Measurements from ENCODE around the gene HACE1. TPM values are rescaled to one million over a fixed set of nuclear protein-coding genes. Genes with fewer than 3 reads are reported as not detected.

HACE1 gene
- total RNA-seq, 2 experiments from 2014 or later, result 7.4 to 8.2 TPM

- Histone ChIP-seq H3K9me3 (ENCODE audit: control insufficient read depth in 1 of 2, insufficient read depth in 1 of 2, low read length in 2 of 2) (peaks cover 0 to 7% of the 10 kb centered on the region in 2 experiments), H3K4me3 (ENCODE audit: low read length) (no peak overlapping the region), H3K4me1 (ENCODE audit: insufficient read depth, low read length) (no peaks in the 10 kb centered on the region), H3K36me3 (ENCODE audit: insufficient read depth, low read length) (peaks cover 2% of the 10 kb centered on the region), H3K27me3 (ENCODE audit: control insufficient read depth in 1 of 2, insufficient read depth in 2 of 2, low read length in 2 of 2) (no peaks in the 10 kb centered on the region), H3K27ac (ENCODE audit: low read depth in 1 of 2, low read length in 2 of 2) (no peak overlapping the region)
- Mint-ChIP-seq H3K4me3 (no peak overlapping the region), H3K4me1 (ENCODE audit: low read depth) (peaks cover 3% of the 10 kb centered on the region), H3K27ac (no peak overlapping the region), H3K27me3 (no peaks in the 10 kb centered on the region), H3K9me3 (peaks cover 4% of the 10 kb centered on the region), H3K36me3 (ENCODE audit: low read depth) (peaks cover 64% of the 10 kb centered on the region)
- ChIA-PET POLR2A (no interaction called here), CTCF (interaction anchor here (0.6 kb wide), 1 partner anchor 10 kb away, joined by 3 read pairs; no protein-coding TSS in a partner anchor)
- intact Hi-C loops (cut with DNase I, micrococcal nuclease), result no loop called here
- DNase-seq (no peak), ATAC-seq (ENCODE audit: poor library complexity) (no peak)
- TF ChIP-seq, protein P1, sequence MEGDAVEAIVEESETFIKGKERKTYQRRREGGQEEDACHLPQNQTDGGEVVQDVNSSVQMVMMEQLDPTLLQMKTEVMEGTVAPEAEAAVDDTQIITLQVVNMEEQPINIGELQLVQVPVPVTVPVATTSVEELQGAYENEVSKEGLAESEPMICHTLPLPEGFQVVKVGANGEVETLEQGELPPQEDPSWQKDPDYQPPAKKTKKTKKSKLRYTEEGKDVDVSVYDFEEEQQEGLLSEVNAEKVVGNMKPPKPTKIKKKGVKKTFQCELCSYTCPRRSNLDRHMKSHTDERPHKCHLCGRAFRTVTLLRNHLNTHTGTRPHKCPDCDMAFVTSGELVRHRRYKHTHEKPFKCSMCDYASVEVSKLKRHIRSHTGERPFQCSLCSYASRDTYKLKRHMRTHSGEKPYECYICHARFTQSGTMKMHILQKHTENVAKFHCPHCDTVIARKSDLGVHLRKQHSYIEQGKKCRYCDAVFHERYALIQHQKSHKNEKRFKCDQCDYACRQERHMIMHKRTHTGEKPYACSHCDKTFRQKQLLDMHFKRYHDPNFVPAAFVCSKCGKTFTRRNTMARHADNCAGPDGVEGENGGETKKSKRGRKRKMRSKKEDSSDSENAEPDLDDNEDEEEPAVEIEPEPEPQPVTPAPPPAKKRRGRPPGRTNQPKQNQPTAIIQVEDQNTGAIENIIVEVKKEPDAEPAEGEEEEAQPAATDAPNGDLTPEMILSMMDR (IDR thresholded peaks at IDR 0.05), result no peak
These were observed 60.5 kb downstream of the HACE1 start for GRCh38 chr6:104799134-104799657.

DNA sequence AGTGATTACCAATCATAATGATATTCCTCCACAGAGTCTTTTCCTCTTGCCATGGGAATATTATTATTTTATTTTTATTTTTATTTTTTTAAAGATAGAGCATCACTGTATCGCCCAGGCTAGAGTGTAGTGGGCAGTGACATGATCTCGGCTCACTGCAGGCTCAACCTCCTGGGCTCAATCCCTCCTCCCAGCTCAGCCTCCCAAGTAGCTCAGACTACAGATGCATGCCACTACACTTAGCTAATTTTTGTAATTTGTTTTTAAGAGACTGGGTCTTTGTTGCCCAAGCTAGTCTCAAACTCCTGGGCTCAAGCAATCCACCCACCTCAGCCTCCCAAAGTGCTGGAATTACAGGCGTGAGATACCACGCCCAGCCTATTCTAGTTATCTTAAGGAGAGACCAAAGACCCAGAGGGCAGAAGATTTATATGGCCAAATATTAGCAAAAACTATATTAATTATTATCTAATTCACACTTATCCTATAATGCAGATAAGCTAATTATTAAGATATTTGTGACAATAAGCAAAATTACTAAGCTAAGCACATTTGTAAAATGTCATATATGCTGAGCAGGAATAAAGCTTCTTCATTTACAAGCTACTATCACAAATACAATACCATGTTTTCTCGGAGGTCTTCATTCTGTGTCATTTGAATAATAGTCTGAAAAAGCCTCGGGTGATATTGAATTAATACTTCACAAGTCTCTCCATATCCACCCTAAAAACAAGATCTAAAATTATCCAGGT, 63.5 kb downstream of the HACE1 start:
- Mint-ChIP-seq H3K36me3 (ENCODE audit: low read depth) (peaks cover 57% of the 10 kb centered on the region), H3K27me3 (no peaks in the 10 kb centered on the region), H3K4me3 (no peak overlapping the region), H3K9me3 (no peaks in the 10 kb centered on the region), H3K4me1 (ENCODE audit: low read depth) (no peaks in the 10 kb centered on the region), H3K27ac (no peak overlapping the region)
- no peak for DNase-seq
- ChIA-PET CTCF (no interaction called here), POLR2A (no interaction called here)
- intact Hi-C loops (cut with DNase I, micrococcal nuclease), result no loop called here
- ATAC-seq (ENCODE audit: poor library complexity), result no peak
- TF ChIP-seq, protein P1 (IDR thresholded peaks at IDR 0.05), result no peak
- Histone ChIP-seq H3K27me3 (ENCODE audit: control insufficient read depth in 1 of 2, insufficient read depth in 2 of 2, low read length in 2 of 2) (no peaks in the 10 kb centered on the region), H3K4me3 (ENCODE audit: low read length) (no peak overlapping the region), H3K4me1 (ENCODE audit: insufficient read depth, low read length) (no peaks in the 10 kb centered on the region), H3K27ac (ENCODE audit: low read depth in 1 of 2, low read length in 2 of 2) (no peak overlapping the region), H3K9me3 (ENCODE audit: control insufficient read depth in 1 of 2, insufficient read depth in 1 of 2, low read length in 2 of 2) (peaks cover 0 to 7% of the 10 kb centered on the region in 2 experiments), H3K36me3 (ENCODE audit: insufficient read depth, low read length) (peaks cover 2% of the 10 kb centered on the region)

DNA sequence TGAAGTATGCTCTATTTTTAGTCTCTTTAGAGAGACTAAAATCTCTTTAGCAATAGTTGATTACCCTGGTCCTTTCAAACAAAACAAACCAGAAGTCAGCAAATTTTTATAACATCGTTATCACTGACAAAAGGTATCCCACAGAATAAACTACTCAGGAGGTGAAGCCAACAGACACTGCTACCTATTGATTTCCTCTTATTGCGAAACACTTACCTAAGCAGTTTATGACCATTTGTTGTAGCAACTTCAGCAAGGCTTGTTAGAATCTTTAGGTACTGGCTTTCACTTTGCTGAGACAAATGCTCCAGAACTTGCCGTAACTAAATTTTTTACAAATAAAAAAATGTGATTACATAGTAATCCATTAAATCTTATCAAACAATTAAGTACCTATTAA, 64.4 kb downstream of the HACE1 start:
- Histone ChIP-seq H3K9me3 (ENCODE audit: control insufficient read depth in 1 of 2, insufficient read depth in 1 of 2, low read length in 2 of 2) (peaks cover 0 to 7% of the 10 kb centered on the region in 2 experiments), H3K27me3 (ENCODE audit: control insufficient read depth in 1 of 2, insufficient read depth in 2 of 2, low read length in 2 of 2) (no peaks in the 10 kb centered on the region), H3K36me3 (ENCODE audit: insufficient read depth, low read length) (peaks cover 2% of the 10 kb centered on the region), H3K27ac (ENCODE audit: low read depth in 1 of 2, low read length in 2 of 2) (no peak overlapping the region), H3K4me3 (ENCODE audit: low read length) (no peak overlapping the region), H3K4me1 (ENCODE audit: insufficient read depth, low read length) (no peaks in the 10 kb centered on the region)
- ChIA-PET CTCF (no interaction called here), POLR2A (no interaction called here)
- Mint-ChIP-seq H3K4me3 (no peak overlapping the region), H3K36me3 (ENCODE audit: low read depth) (peaks cover 49% of the 10 kb centered on the region), H3K27ac (no peak overlapping the region), H3K27me3 (no peaks in the 10 kb centered on the region), H3K9me3 (no peaks in the 10 kb centered on the region), H3K4me1 (ENCODE audit: low read depth) (no peaks in the 10 kb centered on the region)
- TF ChIP-seq, protein P1 (IDR thresholded peaks at IDR 0.05), result no peak
- ATAC-seq (ENCODE audit: poor library complexity) (no peak), DNase-seq (no peak)
- intact Hi-C loops (cut with DNase I, micrococcal nuclease), result no loop called here
